ENCODE data around the gene NNT. TPM values are rescaled to one million over a fixed set of nuclear protein-coding genes. Genes with fewer than 3 reads are reported as not detected.

Gene NNT
- total RNA-seq (2021) (65.4 and 71.6 TPM in 2 replicates), Bru-seq, nascent RNA (percentile 83 among the genes with signal in this experiment), BruChase-seq, experiment 1, labeled RNA remaining after a 2-hour chase (percentile 82 among the genes with signal in this experiment), BruChase-seq, experiment 2, labeled RNA remaining after a 6-hour chase (percentile 70 among the genes with signal in this experiment)
- long read RNA-seq, full-length matches to known transcripts, result 66 of 89 reads
- long read RNA-seq, partial matches to known transcripts, result 13 of 89 reads
- long read RNA-seq, other reads (novel, unspliced or antisense), result 10 of 89 reads

- TF ChIP-seq EZH2 (IDR thresholded peaks at IDR 0.05; ENCODE audit: borderline replicate concordance, low read depth, low read length, poor library complexity, severe bottlenecking), result no peak
- BruUV-seq (replicated peaks), result TSS peak; percentile 61
- Histone ChIP-seq H3K27me3 (replicated peaks; ENCODE audit: insufficient read depth, low read depth, low read length, poor library complexity) (no peaks in the 10 kb centered on the region), H3K36me3 (ENCODE audit: insufficient read depth, low read length, poor library complexity, severe bottlenecking) (no peaks in the 10 kb centered on the region), H3K27ac (ENCODE audit: low read depth, low read length, poor library complexity, severe bottlenecking) (peak within 1 kb of the TSS; percentile 74), H3K9me3 (ENCODE audit: low read depth, low read length, poor library complexity, severe bottlenecking) (no peaks in the 10 kb centered on the region), H3K4me3 (ENCODE audit: low read depth, low read length, poor library complexity, severe bottlenecking) (peak within 1 kb of the TSS; percentile 57), H3K4me1 (ENCODE audit: insufficient read depth, low read length, poor library complexity, severe bottlenecking) (peaks cover 11% of the 10 kb centered on the region)
- intact Hi-C loops (cut with micrococcal nuclease; ENCODE audit: unreplicated experiment), result loop anchor here (5.0 kb wide), 1 partner anchor 45 kb away; the partner anchor contains the start of gene PAIP1
- ChIA-PET CTCF (interaction anchor here (0.9 kb wide), 1 partner anchor 29 kb away, joined by 3 read pairs; no protein-coding TSS in a partner anchor), POLR2A (ENCODE audit: low non-redundant PET) (no interaction called here)
- DNase-seq (ENCODE audit: low spot score), result peak; percentile 76
Observed at GRCh38 chr5:43602461-43603343, at the start of gene NNT. TSS of gene NNT (plus strand) at chr5:43603180. CDS start at chr5:43609196, 6,016 bp downstream.

GRCh38 chr5:43553381-43553780, 49.6 kb upstream of the NNT start:
- Histone ChIP-seq H3K9me3 (ENCODE audit: low read depth, low read length, poor library complexity, severe bottlenecking) (no peaks in the 10 kb centered on the region), H3K36me3 (ENCODE audit: insufficient read depth, low read length, poor library complexity, severe bottlenecking) (peaks cover 55% of the 10 kb centered on the region), H3K4me3 (ENCODE audit: low read depth, low read length, poor library complexity, severe bottlenecking) (no peak overlapping the region), H3K27me3 (replicated peaks; ENCODE audit: insufficient read depth, low read depth, low read length, poor library complexity) (no peaks in the 10 kb centered on the region), H3K4me1 (ENCODE audit: insufficient read depth, low read length, poor library complexity, severe bottlenecking) (peaks cover 35% of the 10 kb centered on the region), H3K27ac (ENCODE audit: low read depth, low read length, poor library complexity, severe bottlenecking) (peak overlapping the region; percentile 12)
- TF ChIP-seq CTCF (conservative IDR thresholded peaks at IDR 0.05; ENCODE audit: low read depth, low read length), result no peak
- no TSS peak for BruUV-seq (replicated peaks)
- ChIA-PET CTCF (no interaction called here), POLR2A (ENCODE audit: low non-redundant PET) (no interaction called here)
- peak; percentile 64 for DNase-seq (ENCODE audit: low spot score)
- intact Hi-C loops (cut with micrococcal nuclease; ENCODE audit: unreplicated experiment), result no loop called here

- H3K4me3 ChIP-seq (ENCODE audit: low read depth, low read length, poor library complexity, severe bottlenecking), result peak overlapping the region; percentile 92
- BruUV-seq (replicated peaks), result no TSS peak
- no peak overlapping the region for H3K27ac ChIP-seq (ENCODE audit: low read depth, low read length, poor library complexity, severe bottlenecking)
- DNase-seq (ENCODE audit: low spot score), result no peak
- peaks cover 35% of the 10 kb centered on the region for H3K4me1 ChIP-seq (ENCODE audit: insufficient read depth, low read length, poor library complexity, severe bottlenecking)
- H3K27me3 ChIP-seq (replicated peaks; ENCODE audit: insufficient read depth, low read depth, low read length, poor library complexity), result no peaks in the 10 kb centered on the region
- H3K36me3 ChIP-seq (ENCODE audit: insufficient read depth, low read length, poor library complexity, severe bottlenecking), result peaks cover 51% of the 10 kb centered on the region
- POLR2A ChIA-PET (ENCODE audit: low non-redundant PET), result no interaction called here
- CTCF ChIA-PET, result no interaction called here
- no peaks in the 10 kb centered on the region for H3K9me3 ChIP-seq (ENCODE audit: low read depth, low read length, poor library complexity, severe bottlenecking)
- TF ChIP-seq CTCF (conservative IDR thresholded peaks at IDR 0.05; ENCODE audit: low read depth, low read length) (no peak), EZH2 (IDR thresholded peaks at IDR 0.05; ENCODE audit: borderline replicate concordance, low read depth, low read length, poor library complexity, severe bottlenecking) (no peak)
- intact Hi-C loops (cut with micrococcal nuclease; ENCODE audit: unreplicated experiment), result no loop called here
Observed at GRCh38 chr5:43554497-43554896, 48.5 kb upstream of the NNT start.

All from A673 (cell line).